ENCODE results near the gene CIT. TPM values are rescaled to one million over a fixed set of nuclear protein-coding genes. Genes with fewer than 3 reads are reported as not detected.

CIT gene
- total RNA-seq, 4 donors from 2014 or later: under 0.01 to 28.1 (median 5.8) TPM

DNA sequence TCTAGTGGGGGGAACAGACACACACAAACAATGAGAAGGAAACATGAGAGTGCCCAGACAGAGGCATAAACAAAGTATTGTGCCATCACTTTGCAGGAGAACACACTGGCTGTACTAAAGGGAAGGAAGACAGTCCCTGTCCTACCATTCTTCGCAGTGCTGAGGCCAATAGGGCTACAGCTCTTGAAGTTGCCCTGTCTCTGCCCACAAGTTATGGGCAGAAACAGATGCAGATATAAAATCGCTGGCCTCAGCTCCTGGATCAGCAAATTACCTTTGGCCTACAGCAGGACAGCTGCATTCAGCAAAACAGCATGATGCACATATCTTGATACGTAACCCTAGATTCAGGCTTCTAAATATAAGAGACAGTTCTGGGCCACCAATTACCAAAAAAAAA, 232.2 kb downstream of the CIT start:
- Histone ChIP-seq H3K9me3 (no peaks in the 10 kb centered on the region), H3K27ac (no peak overlapping the region), H3K4me3 (no peak overlapping the region), H3K36me3 (no peaks in the 10 kb centered on the region), H3K27me3 (no peaks in the 10 kb centered on the region), H3K4me1 (no peaks in the 10 kb centered on the region)
- intact Hi-C loops (cut with DNase I; ENCODE audit: low total_unique reads): no loop called here
- no peak for DNase-seq
- TF ChIP-seq, protein P1, sequence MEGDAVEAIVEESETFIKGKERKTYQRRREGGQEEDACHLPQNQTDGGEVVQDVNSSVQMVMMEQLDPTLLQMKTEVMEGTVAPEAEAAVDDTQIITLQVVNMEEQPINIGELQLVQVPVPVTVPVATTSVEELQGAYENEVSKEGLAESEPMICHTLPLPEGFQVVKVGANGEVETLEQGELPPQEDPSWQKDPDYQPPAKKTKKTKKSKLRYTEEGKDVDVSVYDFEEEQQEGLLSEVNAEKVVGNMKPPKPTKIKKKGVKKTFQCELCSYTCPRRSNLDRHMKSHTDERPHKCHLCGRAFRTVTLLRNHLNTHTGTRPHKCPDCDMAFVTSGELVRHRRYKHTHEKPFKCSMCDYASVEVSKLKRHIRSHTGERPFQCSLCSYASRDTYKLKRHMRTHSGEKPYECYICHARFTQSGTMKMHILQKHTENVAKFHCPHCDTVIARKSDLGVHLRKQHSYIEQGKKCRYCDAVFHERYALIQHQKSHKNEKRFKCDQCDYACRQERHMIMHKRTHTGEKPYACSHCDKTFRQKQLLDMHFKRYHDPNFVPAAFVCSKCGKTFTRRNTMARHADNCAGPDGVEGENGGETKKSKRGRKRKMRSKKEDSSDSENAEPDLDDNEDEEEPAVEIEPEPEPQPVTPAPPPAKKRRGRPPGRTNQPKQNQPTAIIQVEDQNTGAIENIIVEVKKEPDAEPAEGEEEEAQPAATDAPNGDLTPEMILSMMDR (IDR thresholded peaks at IDR 0.05): no peak
- no peak for TF ChIP-seq POLR2A (IDR thresholded peaks at IDR 0.05)

DNA sequence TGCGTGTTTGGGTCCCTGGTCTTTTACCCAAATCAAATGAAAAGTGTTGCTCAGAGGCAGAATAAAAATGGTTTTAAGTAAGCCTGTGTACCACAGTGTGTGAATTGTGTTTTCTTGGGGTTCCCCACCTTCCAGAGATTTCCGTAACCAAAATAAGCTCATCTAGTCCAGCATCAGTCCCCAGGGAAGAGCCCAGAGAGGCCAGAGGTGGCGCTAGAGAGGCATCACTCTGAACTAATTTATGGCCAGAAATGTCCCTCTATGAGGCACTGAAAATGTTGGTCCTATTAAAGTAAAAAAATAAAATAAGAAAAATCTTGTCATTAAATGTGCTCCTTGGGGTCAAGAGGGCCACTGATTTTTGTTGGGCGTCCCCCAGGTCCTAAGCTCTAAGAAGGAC, 234.1 kb downstream of the CIT start:
- intact Hi-C loops (cut with DNase I; ENCODE audit: low total_unique reads): no loop called here
- TF ChIP-seq, protein P1 (IDR thresholded peaks at IDR 0.05): no peak
- TF ChIP-seq POLR2A (IDR thresholded peaks at IDR 0.05): no peak
- Histone ChIP-seq H3K4me1 (no peaks in the 10 kb centered on the region), H3K36me3 (no peaks in the 10 kb centered on the region), H3K27ac (no peak overlapping the region), H3K27me3 (no peaks in the 10 kb centered on the region), H3K4me3 (no peak overlapping the region), H3K9me3 (no peaks in the 10 kb centered on the region)
- no peak for DNase-seq

MicroRNA genes within 50 kb of the gene (microRNA counts, 767-probe panel; counts per million panel counts)
- microRNA hsa-miR-1178: 0 counts per million in 2 donors

Small RNA genes within 50 kb of the gene (microRNA-seq; reads per million reads assigned to microRNA genes)
- gene MIR1178 (ENCODE audit: borderline microRNAs expressed, borderline replicate concordance): not detected

Other genes with a start within 250 kb of the CIT start
- 10 to 100 TPM; 10.9 to 44.1 (median 32.8) TPM for gene PRKAB1, start 209.2 kb downstream of the CIT start, total RNA-seq
- gene BICDL1, start 111.9 kb upstream of the CIT start, total RNA-seq: 1 to 10 TPM in 2 of 4 donors, not detected in 2; 1.8 to 2.2 TPM
- gene RAB35, start 239.4 kb upstream of the CIT start, total RNA-seq: 10 to 100 TPM; 13.1 to 43.9 (median 22.4) TPM